ENCODE data around the gene MTG2. TPM values are rescaled to one million over a fixed set of nuclear protein-coding genes. Genes with fewer than 3 reads are reported as not detected.
A peak's percentile ranks its signal among the peaks of the same experiment; 100 is the strongest.

The MTG2 gene
- total and polyA plus RNA-seq, 2 of the 8 experiments (the other 6 are each of a cell fraction or from before 2014, with no cell fraction given): 14.4 to 22.8 TPM

- TF ChIP-seq KDM5A (IDR thresholded peaks at IDR 0.05; ENCODE audit: low read length) (peak; percentile 56; the same call in 1 of the 2 replicates), CREB1 (IDR thresholded peaks at IDR 0.05) (peak; percentile 97), TBP (IDR thresholded peaks at IDR 0.05; ENCODE audit: low read depth, low read length) (peak; percentile 84), TCF12 (IDR thresholded peaks at IDR 0.05; ENCODE audit: low read depth, low read length) (no peak), POU5F1 (IDR thresholded peaks at IDR 0.05; ENCODE audit: low read depth, low read length) (no peak), GABPA (IDR thresholded peaks at IDR 0.05; ENCODE audit: borderline replicate concordance, insufficient read depth, low read length) (peak; percentile 95), USF2 (IDR thresholded peaks at IDR 0.05; ENCODE audit: low read length) (no peak), BACH1 (IDR thresholded peaks at IDR 0.05; ENCODE audit: low read length) (no peak), EP300 (IDR thresholded peaks at IDR 0.05; ENCODE audit: borderline replicate concordance in 1 of 2, low read depth in 2 of 2, low read length in 2 of 2) (no peak; a peak in 1 of 3 replicates), FOSL1 (IDR thresholded peaks at IDR 0.05; ENCODE audit: insufficient read depth, low read depth, low read length) (no peak), CBX8 (IDR thresholded peaks at IDR 0.05; ENCODE audit: borderline replicate concordance, low read depth, low read length) (no peak), ASH2L (IDR thresholded peaks at IDR 0.05; ENCODE audit: low read length) (peak; percentile 98), SP1 (IDR thresholded peaks at IDR 0.05; ENCODE audit: low read depth, low read length) (no peak), CHD2 (IDR thresholded peaks at IDR 0.05; ENCODE audit: low read length) (no peak), JUN (IDR thresholded peaks at IDR 0.05; ENCODE audit: low read depth, low read length) (no peak), TAF7 (optimal IDR thresholded peaks at IDR 0.05; ENCODE audit: borderline replicate concordance, low read depth, low read length) (peak; percentile 60), KDM4A (IDR thresholded peaks at IDR 0.05; ENCODE audit: low read depth, low read length, severe bottlenecking) (peak; percentile 56), JUND (IDR thresholded peaks at IDR 0.05; ENCODE audit: low read length) (peak; percentile 23; the same call in 1 of the 2 replicates), POLR2AphosphoS5 (IDR thresholded peaks at IDR 0.05; ENCODE audit: low read depth, low read length) (peak; percentile 98)
- TF ChIP-seq, protein P1, sequence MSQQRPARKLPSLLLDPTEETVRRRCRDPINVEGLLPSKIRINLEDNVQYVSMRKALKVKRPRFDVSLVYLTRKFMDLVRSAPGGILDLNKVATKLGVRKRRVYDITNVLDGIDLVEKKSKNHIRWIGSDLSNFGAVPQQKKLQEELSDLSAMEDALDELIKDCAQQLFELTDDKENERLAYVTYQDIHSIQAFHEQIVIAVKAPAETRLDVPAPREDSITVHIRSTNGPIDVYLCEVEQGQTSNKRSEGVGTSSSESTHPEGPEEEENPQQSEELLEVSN (IDR thresholded peaks at IDR 0.05): peak; percentile 54; the same call in 1 of the 2 replicates
These were observed at the start of gene MTG2 (continued) for GRCh38 chr20:62182469-62183425.
